Measurements from ENCODE around the gene CROCC2.
A peak's percentile ranks its signal among the peaks of the same experiment; 100 is the strongest.

The CROCC2 gene

GRCh38 chr2:240919786-240920782, 13.9 kb downstream of the CROCC2 start:
- FAIRE-seq (no peak), DNase-seq (ENCODE audit: low spot score) (no peak)

GRCh38 chr2:240920783-240921231, 14.7 kb downstream of the CROCC2 start:
- DNase-seq (ENCODE audit: low spot score) (no peak), FAIRE-seq (no peak)

- FAIRE-seq (peak; percentile 77), DNase-seq (ENCODE audit: low spot score) (peak; percentile 88)
Observed at GRCh38 chr2:240921311-240921994, 15.3 kb downstream of the CROCC2 start.

- FAIRE-seq = no peak
- DNase-seq (ENCODE audit: low spot score) = no peak
Observed at GRCh38 chr2:240921995-240922244, 15.8 kb downstream of the CROCC2 start.

GRCh38 chr2:240922245-240922981, 16.3 kb downstream of the CROCC2 start:
- DNase-seq (ENCODE audit: low spot score) (no peak), FAIRE-seq (no peak)

- FAIRE-seq (no peak), DNase-seq (ENCODE audit: low spot score) (no peak)
Observed at GRCh38 chr2:240922982-240923537, 16.9 kb downstream of the CROCC2 start.

GRCh38 chr2:240925191-240925567, 19.0 kb downstream of the CROCC2 start:
- DNase-seq (ENCODE audit: low spot score) (no peak), FAIRE-seq (no peak)

- DNase-seq (ENCODE audit: low spot score) (no peak), FAIRE-seq (no peak)
Observed at GRCh38 chr2:240925568-240926515, 19.7 kb downstream of the CROCC2 start.

GRCh38 chr2:240926516-240927389, 20.6 kb downstream of the CROCC2 start:
- FAIRE-seq = no peak
- no peak for DNase-seq (ENCODE audit: low spot score)

GRCh38 chr2:240927390-240927781, 21.2 kb downstream of the CROCC2 start:
- FAIRE-seq (no peak), DNase-seq (ENCODE audit: low spot score) (no peak)

- FAIRE-seq (peak; percentile 27), DNase-seq (ENCODE audit: low spot score) (no peak)
Observed at GRCh38 chr2:240928476-240929363, 22.6 kb downstream of the CROCC2 start.

- DNase-seq (ENCODE audit: low spot score) (no peak), FAIRE-seq (no peak)
Observed at GRCh38 chr2:240929364-240930095, 23.4 kb downstream of the CROCC2 start.

GRCh38 chr2:240930096-240930630, 24.0 kb downstream of the CROCC2 start:
- FAIRE-seq (no peak), DNase-seq (ENCODE audit: low spot score) (no peak)

- FAIRE-seq (no peak), DNase-seq (ENCODE audit: low spot score) (no peak)
Observed at GRCh38 chr2:240930631-240931318, 24.6 kb downstream of the CROCC2 start.

GRCh38 chr2:240931319-240931949, 25.3 kb downstream of the CROCC2 start:
- no peak for FAIRE-seq
- DNase-seq (ENCODE audit: low spot score) = no peak

GRCh38 chr2:240932001-240932723, 26.0 kb downstream of the CROCC2 start:
- DNase-seq (ENCODE audit: low spot score) (no peak), FAIRE-seq (no peak)
